SU-DHL-6 (cell line): ENCODE data around the gene TEX19.

ENCODE experiments used
- EZH2phosphoT487 ChIP-seq: fragments of 200-600 bp; sonication (generic), shearing (Covaris generic); conservative IDR thresholded peaks from 2 replicates; pipeline ENCODE4 v1.6.1; 2018; ENCODE audit warnings: mild to moderate bottlenecking, antibody characterized with exemption, low read length, moderate library complexity, mixed read lengths
- TF ChIP-seq, protein P1 (sequence below): fragments of 200-600 bp; sonication (generic); IDR thresholded peaks from one replicate; pipeline ENCODE4 v1.5.1; 2017; ENCODE audit warnings: antibody characterized with exemption, mild to moderate bottlenecking, low read length, moderate library complexity; ENCODE audit not compliant: insufficient read depth, poor library complexity, severe bottlenecking

DNA sequence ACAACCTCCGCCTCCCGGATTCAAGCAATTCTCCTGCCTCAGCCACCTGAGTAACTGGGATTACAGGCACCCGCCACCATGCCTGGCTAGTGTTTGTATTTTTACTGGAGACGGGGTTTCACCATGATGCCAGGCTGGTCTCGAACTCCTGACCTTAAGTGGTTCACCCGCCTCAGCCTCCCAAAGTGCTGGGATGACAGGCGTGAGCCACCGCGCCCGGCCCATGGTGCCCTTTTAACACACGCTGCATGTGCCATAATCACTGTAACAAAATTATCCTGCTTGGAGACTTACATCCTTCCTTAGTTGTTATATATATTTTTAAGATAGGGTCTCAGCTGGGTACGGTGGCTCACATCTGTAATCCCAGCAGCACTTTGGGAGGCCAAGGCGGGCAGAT lies 47.1 kb upstream of the TEX19 start:
- TF ChIP-seq, protein P1, sequence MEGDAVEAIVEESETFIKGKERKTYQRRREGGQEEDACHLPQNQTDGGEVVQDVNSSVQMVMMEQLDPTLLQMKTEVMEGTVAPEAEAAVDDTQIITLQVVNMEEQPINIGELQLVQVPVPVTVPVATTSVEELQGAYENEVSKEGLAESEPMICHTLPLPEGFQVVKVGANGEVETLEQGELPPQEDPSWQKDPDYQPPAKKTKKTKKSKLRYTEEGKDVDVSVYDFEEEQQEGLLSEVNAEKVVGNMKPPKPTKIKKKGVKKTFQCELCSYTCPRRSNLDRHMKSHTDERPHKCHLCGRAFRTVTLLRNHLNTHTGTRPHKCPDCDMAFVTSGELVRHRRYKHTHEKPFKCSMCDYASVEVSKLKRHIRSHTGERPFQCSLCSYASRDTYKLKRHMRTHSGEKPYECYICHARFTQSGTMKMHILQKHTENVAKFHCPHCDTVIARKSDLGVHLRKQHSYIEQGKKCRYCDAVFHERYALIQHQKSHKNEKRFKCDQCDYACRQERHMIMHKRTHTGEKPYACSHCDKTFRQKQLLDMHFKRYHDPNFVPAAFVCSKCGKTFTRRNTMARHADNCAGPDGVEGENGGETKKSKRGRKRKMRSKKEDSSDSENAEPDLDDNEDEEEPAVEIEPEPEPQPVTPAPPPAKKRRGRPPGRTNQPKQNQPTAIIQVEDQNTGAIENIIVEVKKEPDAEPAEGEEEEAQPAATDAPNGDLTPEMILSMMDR, result no peak
- TF ChIP-seq EZH2phosphoT487, result no peak
